Esophagus muscularis mucosa (tissue), 4 donors: ENCODE results near the gene SFTA2. TPM values are rescaled to one million over a fixed set of nuclear protein-coding genes. Genes with fewer than 3 reads are reported as not detected.

ENCODE experiments used
- DNase-seq: peaks from one replicate; pipeline ENCODE4 v3.0.0-alpha.2; 2017; ENCODE audit errors: extremely low spot score
- H3K27ac ChIP-seq, 4 donors: fragments of 200-600 bp; sonication (generic); replicated peaks in 1 of 4; 1 replicate in 3 of 4; 2 replicates in 1 of 4; pipeline ENCODE4 v1.5.1; 2016 to 2019; ENCODE audit warnings: mild to moderate bottlenecking in 1 of 4
- H3K27me3 ChIP-seq, 4 donors: fragments of 200-600 bp; sonication (generic); one replicate each; pipeline versions ENCODE4 v1.5.1 to v1.6.0; 2016 to 2019
- H3K36me3 ChIP-seq, 4 donors: fragments of 200-600 bp; sonication (generic); one replicate each; pipeline ENCODE4 v1.5.1; 2016 to 2019
- H3K4me1 ChIP-seq, 4 donors: fragments of 200-600 bp; sonication (generic); one replicate each; pipeline ENCODE4 v1.5.1; 2016 to 2019
- H3K4me3 ChIP-seq, 4 donors: fragments of 200-600 bp; sonication (generic); 1 replicate in 2 of 4; 2 replicates in 2 of 4; pipeline ENCODE4 v1.5.1; 2016 to 2019; ENCODE audit warnings: mild to moderate bottlenecking in 4 of 4, moderate library complexity in 1 of 4
- H3K9me3 ChIP-seq, 4 donors: fragments of 200-600 bp; sonication (generic); 1 replicate in 3 of 4; 2 replicates in 1 of 4; pipeline ENCODE4 v1.5.1; 2016 to 2019
- CTCF ChIP-seq, 3 experiments: fragments of 200-600 bp in 2 of 3; fragments of 450-650 bp in 1 of 3; sonication (generic) in 2 of 3; IDR thresholded peaks; one replicate each; pipeline ENCODE4 v1.5.1; 2017 to 2019; ENCODE audit warnings: antibody characterized with exemption in 3 of 3, mild to moderate bottlenecking in 2 of 3, moderate library complexity in 1 of 3
- EP300 ChIP-seq: sonication (generic); formaldehyde crosslinking; IDR thresholded peaks from one replicate; pipeline ENCODE4 v1.6.1; 2017; ENCODE audit warnings: antibody characterized with exemption
- POLR2A ChIP-seq: fragments of 450-650 bp; IDR thresholded peaks from one replicate; pipeline ENCODE4 v1.6.1; 2017; ENCODE audit warnings: antibody characterized with exemption, moderate library complexity, mild to moderate bottlenecking, low read depth
- POLR2AphosphoS5 ChIP-seq, 2 donors: sonication (generic); formaldehyde crosslinking; IDR thresholded peaks; one replicate each; pipeline ENCODE4 v1.6.1; 2017; ENCODE audit warnings: antibody characterized with exemption in 2 of 2
- WGBS: methylation state at CpG from one replicate; pipeline ENCODE4 v1.1.5; 2018; 5-methylcytosine and 5-hydroxymethylcytosine counted together
- intact Hi-C: fragments of 100-400 bp; cut with DNase I; formaldehyde crosslinking; loops from one replicate; pipeline ENCODE4 v1.15.1; 2023
- total RNA-seq, 4 donors: library from RNA; depleted of rRNA; stranded (reverse); fragments of >200 nt; gene quantifications; one replicate each; pipeline versions ENCODE4 v1.1.0 to v1.2.1, GENCODE V29; 2016

SFTA2 gene
- total RNA-seq, 4 donors from 2014 or later, result 1.1 TPM; not detected in 3

GRCh38 chr6:30884521-30885480, 47.2 kb downstream of the SFTA2 start:
- peak overlapping the region; percentile 85 to 93 (median 90) for H3K27ac ChIP-seq
- H3K36me3 ChIP-seq, result peaks cover 0 to 12% (median 9%) of the 10 kb centered on the region in 4 donors
- DNase-seq, result no peak
- H3K27me3 ChIP-seq, result no peaks in the 10 kb centered on the region
- TF ChIP-seq CTCF (IDR thresholded peaks at IDR 0.05), result no peak
- TF ChIP-seq POLR2AphosphoS5 (IDR thresholded peaks at IDR 0.05), result peak in 1 of 2 donors; percentile 5
- H3K9me3 ChIP-seq, result no peaks in the 10 kb centered on the region
- H3K4me3 ChIP-seq, result peak overlapping the region; percentile 67 to 87 (median 77)
- WGBS, result 8% methylated on average over 11 of the region's 59 CpGs
- H3K4me1 ChIP-seq, result peaks cover 34 to 65% (median 55%) of the 10 kb centered on the region in 4 donors
- intact Hi-C loops, result loop anchor here (10.0 kb wide), 1 partner anchor 200 kb away; the partner anchor contains the start of gene PPP1R18

- Histone ChIP-seq H3K36me3 (peaks cover 0 to 3% (median under 1%) of the 10 kb centered on the region in 4 donors), H3K9me3 (no peaks in the 10 kb centered on the region), H3K4me1 (peaks cover 34 to 57% (median 52%) of the 10 kb centered on the region in 4 donors), H3K27ac (peak within 1 kb of the TSS; percentile 85 to 93 (median 90)), H3K27me3 (no peaks in the 10 kb centered on the region), H3K4me3 (peak within 1 kb of the TSS; percentile 67 to 87 (median 77))
- intact Hi-C loops, result loop anchor here (10.0 kb wide), 1 partner anchor 199 kb away; the partner anchor contains the start of gene PPP1R18
- 40% methylated on average over 14 of the region's 62 CpGs for WGBS
- no peak for DNase-seq
- TF ChIP-seq POLR2A (no peak), POLR2AphosphoS5 (IDR thresholded peaks at IDR 0.05) (no peak), EP300 (no peak), CTCF (IDR thresholded peaks at IDR 0.05) (no peak)
These were observed 48.1 kb downstream of the SFTA2 start, which contains the start of gene DDR1 for GRCh38 chr6:30883685-30884520. DDR1 (plus strand) TSS chr6:30884519; CDS start chr6:30888730, 4,211 bp downstream.

GRCh38 chr6:30882759-30883684, 48.9 kb downstream of the SFTA2 start:
- DNase-seq, result no peak
- Histone ChIP-seq H3K4me1 (peaks cover 34 to 56% (median 53%) of the 10 kb centered on the region in 4 donors), H3K4me3 (peak overlapping the region in 2 of 4 donors; percentile 67 to 72), H3K27me3 (no peaks in the 10 kb centered on the region), H3K27ac (peak overlapping the region; percentile 85 to 93 (median 90)), H3K36me3 (no peaks in the 10 kb centered on the region), H3K9me3 (no peaks in the 10 kb centered on the region)
- intact Hi-C loops, result loop anchor here (10.0 kb wide), 1 partner anchor 198 kb away; the partner anchor contains the start of gene PPP1R18
- WGBS, result 81% methylated on average over 15 of the region's 15 CpGs
- TF ChIP-seq EP300 (no peak), CTCF (IDR thresholded peaks at IDR 0.05) (no peak), POLR2AphosphoS5 (IDR thresholded peaks at IDR 0.05) (no peak)

GRCh38 chr6:30882204-30882758, 49.7 kb downstream of the SFTA2 start:
- Histone ChIP-seq H3K36me3 (no peaks in the 10 kb centered on the region), H3K4me1 (peaks cover 42 to 62% (median 58%) of the 10 kb centered on the region in 4 donors), H3K27me3 (no peaks in the 10 kb centered on the region), H3K4me3 (no peak overlapping the region), H3K27ac (peak overlapping the region; percentile 85 to 93 (median 90)), H3K9me3 (no peaks in the 10 kb centered on the region)
- 34% methylated on average over 6 of the region's 8 CpGs for WGBS
- intact Hi-C loops, result loop anchor here (10.0 kb wide), 1 partner anchor 197 kb away; the partner anchor contains the start of gene PPP1R18
- DNase-seq, result no peak
- TF ChIP-seq POLR2AphosphoS5 (IDR thresholded peaks at IDR 0.05) (no peak), EP300 (no peak), CTCF (IDR thresholded peaks at IDR 0.05) (no peak)
